Choroid plexus epithelial cell (primary cell): ENCODE results near the gene AAGAB.
"Not testable (repeated sequence)": the region's sequence is repeated elsewhere in the genome, so short reads cannot be mapped to it uniquely, and the experiment has no call there.

Experiments
- DNase-seq: peaks from one replicate; pipeline ENCODE4 v3.0.0-alpha.2; 2010; ENCODE audit warnings: low read depth
- H3K4me3 ChIP-seq: 2 replicates; pipeline ENCODE4 v1.5.1; 2011; ENCODE audit warnings: low read depth, mild to moderate bottlenecking, control low read depth, low read length, moderate library complexity
- TF ChIP-seq, protein P1 (sequence below): conservative IDR thresholded peaks from 2 replicates; pipeline ENCODE4 v1.5.1; 2011; ENCODE audit warnings: low read depth, mild to moderate bottlenecking, control low read depth, inconsistent platforms, low read length, moderate library complexity

AAGAB gene

DNA sequence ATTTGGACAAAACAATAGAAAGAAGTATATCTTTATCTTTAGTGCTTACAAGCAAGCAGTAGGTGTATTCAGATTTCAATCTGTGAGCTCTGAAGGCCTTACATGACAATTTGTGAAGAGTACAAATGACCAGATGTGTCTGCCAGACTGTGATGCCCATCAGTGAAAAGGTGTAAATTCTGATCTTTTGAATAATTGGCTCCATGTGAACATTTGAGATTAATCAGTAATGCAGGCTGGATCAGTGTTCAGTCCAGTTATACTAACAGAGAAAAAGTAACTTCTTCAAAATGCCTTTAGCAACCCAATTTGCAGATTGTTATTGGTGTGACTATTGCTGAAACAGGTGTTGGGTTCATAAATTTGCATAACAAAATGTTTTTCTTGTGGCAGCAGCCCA is 5.3 kb upstream of the AAGAB start:
- no peak for DNase-seq
- no peak overlapping the region for H3K4me3 ChIP-seq
- TF ChIP-seq, protein P1, sequence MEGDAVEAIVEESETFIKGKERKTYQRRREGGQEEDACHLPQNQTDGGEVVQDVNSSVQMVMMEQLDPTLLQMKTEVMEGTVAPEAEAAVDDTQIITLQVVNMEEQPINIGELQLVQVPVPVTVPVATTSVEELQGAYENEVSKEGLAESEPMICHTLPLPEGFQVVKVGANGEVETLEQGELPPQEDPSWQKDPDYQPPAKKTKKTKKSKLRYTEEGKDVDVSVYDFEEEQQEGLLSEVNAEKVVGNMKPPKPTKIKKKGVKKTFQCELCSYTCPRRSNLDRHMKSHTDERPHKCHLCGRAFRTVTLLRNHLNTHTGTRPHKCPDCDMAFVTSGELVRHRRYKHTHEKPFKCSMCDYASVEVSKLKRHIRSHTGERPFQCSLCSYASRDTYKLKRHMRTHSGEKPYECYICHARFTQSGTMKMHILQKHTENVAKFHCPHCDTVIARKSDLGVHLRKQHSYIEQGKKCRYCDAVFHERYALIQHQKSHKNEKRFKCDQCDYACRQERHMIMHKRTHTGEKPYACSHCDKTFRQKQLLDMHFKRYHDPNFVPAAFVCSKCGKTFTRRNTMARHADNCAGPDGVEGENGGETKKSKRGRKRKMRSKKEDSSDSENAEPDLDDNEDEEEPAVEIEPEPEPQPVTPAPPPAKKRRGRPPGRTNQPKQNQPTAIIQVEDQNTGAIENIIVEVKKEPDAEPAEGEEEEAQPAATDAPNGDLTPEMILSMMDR: no peak

GRCh38 chr15:67259379-67259778 is 4.9 kb upstream of the AAGAB start:
- TF ChIP-seq, protein P1: no peak
- H3K4me3 ChIP-seq: no peak overlapping the region
- no peak for DNase-seq

DNA sequence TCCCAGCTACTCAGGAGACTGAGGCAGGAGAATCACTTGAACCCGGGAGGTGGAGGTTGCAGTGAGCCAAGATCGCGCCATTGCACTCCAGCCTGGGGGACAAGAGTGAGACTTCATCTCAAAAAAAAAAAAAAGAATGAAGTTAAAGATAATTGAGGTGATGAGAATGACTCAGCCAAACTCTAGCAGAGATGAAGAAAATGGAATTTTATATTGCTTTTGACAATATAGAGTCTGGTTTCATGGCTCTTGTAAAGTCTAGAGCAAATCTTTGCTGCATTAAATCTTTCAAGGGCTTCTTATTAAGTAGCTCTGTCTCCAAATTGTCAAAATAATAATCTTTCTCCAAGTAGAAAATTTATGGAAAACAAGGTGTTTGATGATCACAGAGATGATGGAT is 4.0 kb upstream of the AAGAB start:
- H3K4me3 ChIP-seq, DNase-seq: not testable (repeated sequence)

DNA sequence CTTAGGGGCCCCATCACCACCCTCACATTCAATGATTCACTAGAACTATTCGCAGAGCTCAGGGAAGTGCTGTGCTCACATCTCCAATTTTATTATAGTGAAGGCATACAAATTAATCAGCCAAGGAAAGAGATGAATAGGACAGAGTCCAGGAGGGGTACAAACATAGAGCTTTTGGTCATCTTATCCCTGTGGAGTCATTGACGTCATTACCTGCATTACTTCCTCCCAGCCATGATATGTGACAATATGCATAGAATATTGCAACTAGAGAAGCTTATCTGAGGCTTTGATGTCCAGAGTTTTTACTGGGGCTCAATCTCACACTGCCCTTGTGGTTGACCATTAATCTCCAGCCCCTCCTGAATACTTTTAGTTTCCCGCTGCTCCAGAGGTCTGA is 1.6 kb upstream of the AAGAB start:
- DNase-seq: no peak
- TF ChIP-seq, protein P1: no peak
- no peak overlapping the region for H3K4me3 ChIP-seq

DNA sequence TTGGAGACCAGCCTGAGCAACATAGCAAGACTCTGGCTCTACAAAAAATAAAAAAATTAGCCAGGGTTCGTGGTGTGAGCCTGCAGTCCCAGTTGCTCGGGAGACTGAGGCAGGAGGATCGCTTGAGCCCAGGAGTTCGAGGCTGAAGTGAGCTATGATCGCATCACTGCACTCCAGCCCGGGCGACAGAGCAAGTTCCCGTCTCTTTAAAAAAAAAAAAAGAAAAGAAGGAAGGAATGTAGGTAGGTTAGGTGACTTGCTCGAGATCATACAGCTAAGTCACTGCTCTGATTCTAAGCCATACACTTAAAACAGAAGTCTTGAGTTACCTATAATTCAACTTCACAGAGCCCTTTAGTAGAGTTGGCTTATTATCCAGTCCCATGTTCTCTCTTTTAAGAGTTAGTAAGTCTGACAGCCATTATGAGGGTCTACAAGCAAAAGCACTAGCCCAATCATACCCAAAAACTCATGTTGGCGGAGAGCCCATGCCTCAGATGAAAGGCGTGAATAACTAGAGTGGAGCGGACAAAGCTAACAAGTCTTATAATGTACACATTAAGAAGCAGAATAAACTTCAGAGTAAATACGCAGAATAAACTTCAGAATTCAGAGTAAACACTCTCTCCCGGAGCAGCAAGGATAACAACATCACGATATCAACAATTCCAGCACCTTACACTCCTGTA is 768 bp downstream of the AAGAB start:
- peak overlapping the region; percentile 92 for H3K4me3 ChIP-seq
- TF ChIP-seq, protein P1: no peak
- peak; percentile 10 for DNase-seq

GRCh38 chr15:67253101-67253500 is 1.4 kb downstream of the AAGAB start:
- TF ChIP-seq, protein P1: no peak
- peak overlapping the region; percentile 92 for H3K4me3 ChIP-seq
- DNase-seq: no peak

- TF ChIP-seq, protein P1: no peak
- no peak overlapping the region for H3K4me3 ChIP-seq
- DNase-seq: peak; percentile 15
Observed at GRCh38 chr15:67251318-67251717, 3.1 kb downstream of the AAGAB start.
